ENCODE results near the gene SBF1.
"Not testable (repeated sequence)": the region's sequence is repeated elsewhere in the genome, so short reads cannot be mapped to it uniquely, and the experiment has no call there.

The SBF1 gene, protein sequence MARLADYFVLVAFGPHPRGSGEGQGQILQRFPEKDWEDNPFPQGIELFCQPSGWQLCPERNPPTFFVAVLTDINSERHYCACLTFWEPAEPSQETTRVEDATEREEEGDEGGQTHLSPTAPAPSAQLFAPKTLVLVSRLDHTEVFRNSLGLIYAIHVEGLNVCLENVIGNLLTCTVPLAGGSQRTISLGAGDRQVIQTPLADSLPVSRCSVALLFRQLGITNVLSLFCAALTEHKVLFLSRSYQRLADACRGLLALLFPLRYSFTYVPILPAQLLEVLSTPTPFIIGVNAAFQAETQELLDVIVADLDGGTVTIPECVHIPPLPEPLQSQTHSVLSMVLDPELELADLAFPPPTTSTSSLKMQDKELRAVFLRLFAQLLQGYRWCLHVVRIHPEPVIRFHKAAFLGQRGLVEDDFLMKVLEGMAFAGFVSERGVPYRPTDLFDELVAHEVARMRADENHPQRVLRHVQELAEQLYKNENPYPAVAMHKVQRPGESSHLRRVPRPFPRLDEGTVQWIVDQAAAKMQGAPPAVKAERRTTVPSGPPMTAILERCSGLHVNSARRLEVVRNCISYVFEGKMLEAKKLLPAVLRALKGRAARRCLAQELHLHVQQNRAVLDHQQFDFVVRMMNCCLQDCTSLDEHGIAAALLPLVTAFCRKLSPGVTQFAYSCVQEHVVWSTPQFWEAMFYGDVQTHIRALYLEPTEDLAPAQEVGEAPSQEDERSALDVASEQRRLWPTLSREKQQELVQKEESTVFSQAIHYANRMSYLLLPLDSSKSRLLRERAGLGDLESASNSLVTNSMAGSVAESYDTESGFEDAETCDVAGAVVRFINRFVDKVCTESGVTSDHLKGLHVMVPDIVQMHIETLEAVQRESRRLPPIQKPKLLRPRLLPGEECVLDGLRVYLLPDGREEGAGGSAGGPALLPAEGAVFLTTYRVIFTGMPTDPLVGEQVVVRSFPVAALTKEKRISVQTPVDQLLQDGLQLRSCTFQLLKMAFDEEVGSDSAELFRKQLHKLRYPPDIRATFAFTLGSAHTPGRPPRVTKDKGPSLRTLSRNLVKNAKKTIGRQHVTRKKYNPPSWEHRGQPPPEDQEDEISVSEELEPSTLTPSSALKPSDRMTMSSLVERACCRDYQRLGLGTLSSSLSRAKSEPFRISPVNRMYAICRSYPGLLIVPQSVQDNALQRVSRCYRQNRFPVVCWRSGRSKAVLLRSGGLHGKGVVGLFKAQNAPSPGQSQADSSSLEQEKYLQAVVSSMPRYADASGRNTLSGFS (N-terminal part only)

GRCh38 chr22:50474710-50475651 is at the start of gene SBF1:
Gene SBF1 (minus strand): TSS chr22:50475035. CDS start chr22:50474840, 195 bp downstream.
- peak; percentile 40 for DNase-seq

- no peak for DNase-seq
Observed at GRCh38 chr22:50523806-50524675, 49.2 kb upstream of the SBF1 start.

GRCh38 chr22:50523458-50523805 is 48.6 kb upstream of the SBF1 start:
- no peak for DNase-seq

DNA sequence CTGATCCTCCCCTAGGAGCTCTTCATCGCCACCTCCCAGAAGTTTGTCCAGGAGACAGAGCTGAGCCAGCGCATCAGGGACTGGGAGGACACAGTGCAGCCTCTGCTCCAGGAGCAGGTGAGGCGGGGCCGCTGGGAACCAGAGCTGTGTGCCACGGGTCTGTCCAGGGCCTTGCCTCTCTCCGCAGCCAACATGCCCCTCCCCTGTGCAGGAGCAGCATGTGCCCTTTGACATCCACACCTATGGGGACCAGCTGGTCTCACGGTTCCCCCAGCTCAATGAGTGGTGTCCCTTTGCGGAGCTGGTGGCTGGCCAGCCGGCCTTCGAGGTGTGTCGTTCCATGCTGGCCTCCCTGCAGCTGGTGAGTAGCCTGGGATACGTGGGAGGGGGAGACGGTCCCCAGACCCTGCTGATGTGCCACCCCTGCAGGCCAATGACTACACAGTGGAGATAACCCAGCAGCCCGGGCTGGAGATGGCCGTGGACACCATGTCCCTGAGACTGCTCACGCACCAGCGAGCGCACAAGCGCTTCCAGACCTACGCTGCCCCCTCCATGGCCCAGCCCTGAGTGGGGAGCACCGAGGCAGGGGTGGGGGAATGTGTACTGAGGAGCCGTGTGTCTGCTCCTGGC is 48.1 kb upstream of the SBF1 start:
- DNase-seq, result no peak

DNA sequence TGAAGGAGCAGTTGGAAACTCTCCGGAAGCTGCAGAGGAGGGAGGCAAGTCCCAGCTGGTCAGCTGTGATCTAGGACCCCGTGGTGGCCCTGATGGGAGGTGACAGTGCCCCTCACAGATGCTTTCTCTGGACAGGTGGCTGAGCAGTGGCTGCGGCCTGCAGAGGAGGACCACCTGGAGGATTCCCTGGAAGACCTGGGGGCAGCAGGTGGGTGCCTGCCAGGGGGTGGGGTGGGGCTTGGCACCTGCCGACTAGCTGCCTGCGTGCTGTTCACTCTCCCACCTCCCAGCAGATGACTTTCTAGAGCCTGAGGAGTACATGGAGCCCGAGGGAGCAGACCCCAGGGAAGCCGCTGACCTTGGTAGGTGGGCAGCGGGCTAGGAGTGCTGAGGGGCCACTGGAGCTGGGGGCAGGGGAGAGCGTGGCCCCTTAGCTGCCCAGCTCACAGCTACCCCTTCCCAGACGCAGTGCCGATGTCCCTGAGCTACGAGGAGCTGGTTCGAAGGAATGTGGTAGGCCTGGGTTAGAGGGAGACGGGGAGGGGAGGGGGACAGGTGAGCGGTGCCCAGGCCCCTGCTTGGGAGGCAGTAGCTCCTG is 47.5 kb upstream of the SBF1 start:
- DNase-seq, result no peak

- DNase-seq, result no peak
Observed at GRCh38 chr22:50521710-50522109, 46.9 kb upstream of the SBF1 start.

DNA sequence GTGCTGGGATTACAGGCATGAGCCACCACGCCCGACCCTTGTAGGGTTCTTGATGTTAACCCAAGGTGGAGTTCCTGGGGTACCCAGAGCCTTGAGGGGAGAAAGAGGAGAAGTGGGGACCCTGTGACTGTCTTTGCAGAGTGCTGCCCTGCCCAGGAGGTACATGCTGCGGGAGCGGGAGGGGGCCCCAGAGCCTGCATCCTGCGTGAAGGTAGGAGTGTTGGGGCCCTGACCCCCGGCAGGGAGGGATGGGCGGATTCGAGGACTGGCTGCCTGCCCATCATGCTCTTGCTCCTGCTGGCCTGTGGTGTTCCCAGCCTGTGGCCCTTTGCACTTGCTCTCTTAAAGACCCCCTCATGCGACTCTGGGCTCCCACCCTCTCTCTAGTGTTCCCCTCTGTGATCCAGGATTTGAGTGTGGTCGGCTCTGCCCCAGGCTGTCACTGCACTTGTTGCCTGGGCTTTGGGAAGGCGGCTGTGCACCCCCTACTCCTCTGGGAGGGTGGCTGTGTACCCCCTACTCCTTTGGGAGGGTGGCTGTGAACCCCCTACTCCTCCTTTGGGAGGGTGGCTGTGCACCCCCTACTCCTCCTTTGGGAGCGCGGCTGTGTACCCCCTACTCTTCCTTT is 46.1 kb upstream of the SBF1 start:
- DNase-seq, result no peak

GRCh38 chr22:50520184-50520583 is 45.3 kb upstream of the SBF1 start:
- not testable (repeated sequence) for DNase-seq

DNA sequence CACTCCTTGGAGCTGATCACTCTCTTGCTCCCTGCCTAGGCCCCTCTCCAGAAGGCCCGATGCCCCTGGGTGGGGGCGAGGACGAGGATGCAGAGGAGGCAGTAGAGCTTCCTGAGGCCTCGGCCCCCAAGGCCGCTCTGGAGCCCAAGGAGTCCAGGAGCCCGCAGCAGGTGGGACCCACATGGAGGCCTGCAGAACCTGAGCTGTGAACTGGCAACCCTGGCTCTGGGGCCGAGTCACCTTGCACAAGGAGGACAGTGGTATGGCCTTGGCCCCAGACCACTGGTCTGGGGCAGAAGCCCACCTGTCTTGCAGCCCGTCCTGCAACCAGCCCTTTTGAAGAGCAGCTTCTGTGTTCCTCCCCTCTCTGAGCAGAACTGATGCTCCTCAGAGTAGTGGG is 44.3 kb upstream of the SBF1 start:
- DNase-seq, result no peak

- DNase-seq, result no peak
Observed at GRCh38 chr22:50518606-50519005, 43.8 kb upstream of the SBF1 start.

- DNase-seq, result no peak
Observed at GRCh38 chr22:50517495-50518260, 42.8 kb upstream of the SBF1 start.

DNA sequence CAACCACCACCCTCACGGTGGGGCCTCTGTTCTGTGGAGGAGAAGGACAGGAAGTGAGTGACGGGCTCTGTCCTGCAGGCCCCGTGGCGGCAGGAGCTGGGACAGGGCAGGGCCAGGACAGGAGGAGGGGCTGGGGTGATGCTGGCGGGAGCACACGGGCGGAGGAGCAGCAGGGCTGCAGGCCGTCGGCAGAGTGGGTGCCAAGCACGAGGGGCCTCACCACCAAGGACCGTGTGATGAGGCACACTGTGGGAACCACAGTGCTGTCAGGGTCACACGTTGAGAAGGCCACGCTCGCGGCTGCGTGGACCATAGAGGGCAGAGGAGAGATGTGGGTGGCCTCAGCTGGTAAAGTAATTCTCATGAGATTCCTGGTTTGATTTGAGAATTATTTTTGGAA is 42.1 kb upstream of the SBF1 start:
- no peak for DNase-seq

DNA sequence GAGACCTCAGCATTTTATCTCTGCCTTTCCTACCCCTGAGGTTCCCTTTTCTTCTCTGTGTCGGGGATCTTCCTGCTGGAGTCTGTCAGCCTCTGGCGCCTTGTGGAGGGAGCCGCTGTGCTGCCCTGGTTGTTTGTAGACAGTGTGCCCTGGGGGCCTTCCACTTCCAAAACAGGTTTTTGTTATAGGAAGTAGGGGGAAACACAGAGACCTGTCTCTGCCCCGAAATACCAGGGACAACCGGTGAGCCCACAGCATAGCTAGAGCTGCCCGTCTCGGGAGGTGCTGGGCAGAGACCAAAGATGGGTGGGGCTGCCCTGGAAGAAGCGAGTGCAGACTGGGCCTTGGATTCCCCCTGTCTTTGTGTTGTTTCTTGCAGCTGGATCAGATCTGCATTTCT is 41.2 kb upstream of the SBF1 start:
- no peak for DNase-seq

GRCh38 chr22:50513175-50513574 is 38.3 kb upstream of the SBF1 start:
- no peak for DNase-seq

- DNase-seq, result no peak
Observed at GRCh38 chr22:50508897-50509296, 34.1 kb upstream of the SBF1 start.

- peak; percentile 91 for DNase-seq
Observed at GRCh38 chr22:50507991-50508884, 33.4 kb upstream of the SBF1 start, which contains the start of gene NCAPH2. Gene NCAPH2 (plus strand): TSS chr22:50508224. CDS start chr22:50508338, 114 bp downstream.

DNA sequence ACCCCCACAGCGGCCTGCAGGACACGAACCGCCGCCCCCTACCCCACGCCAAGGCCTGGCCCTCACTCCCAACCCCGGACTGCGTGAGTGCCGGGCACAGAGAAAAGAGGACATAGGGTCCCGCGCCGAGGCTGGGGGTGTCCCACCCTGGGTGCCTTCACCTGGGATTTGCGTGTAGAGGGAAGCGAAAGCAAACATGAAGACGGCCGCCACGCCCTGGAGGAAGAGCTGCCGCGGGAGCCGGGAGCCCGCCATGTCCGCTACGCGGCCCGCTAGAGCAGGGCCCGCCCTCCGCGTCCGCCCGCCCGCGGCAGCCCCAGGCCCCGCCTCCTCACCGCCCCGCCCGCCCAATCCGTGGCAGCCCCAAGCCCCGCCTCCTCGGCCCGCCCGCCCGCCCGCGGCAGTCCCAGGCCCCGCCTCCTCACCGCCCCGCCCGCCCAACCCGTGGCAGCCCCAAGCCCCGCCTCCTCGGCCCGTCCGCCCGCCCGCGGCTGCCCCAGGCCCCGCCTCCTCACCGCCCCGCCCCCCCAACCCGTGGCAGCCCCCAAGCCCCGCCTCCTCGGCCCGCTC is 32.7 kb upstream of the SBF1 start, which contains the start of gene LMF2:
Gene LMF2 (minus strand): TSS at position 282 of the 570 bp plus-strand sequence. CDS start 27 bp downstream, at position 255.
- peak; percentile 91 for DNase-seq
